Stromal cell of bone marrow (primary cell): ENCODE results near the gene SH3RF1.

Experiments used
- DNase-seq: peaks from one replicate; pipeline ENCODE4 v3.0.0-alpha.2; 2012; ENCODE audit warnings: low read depth

The SH3RF1 gene

DNA sequence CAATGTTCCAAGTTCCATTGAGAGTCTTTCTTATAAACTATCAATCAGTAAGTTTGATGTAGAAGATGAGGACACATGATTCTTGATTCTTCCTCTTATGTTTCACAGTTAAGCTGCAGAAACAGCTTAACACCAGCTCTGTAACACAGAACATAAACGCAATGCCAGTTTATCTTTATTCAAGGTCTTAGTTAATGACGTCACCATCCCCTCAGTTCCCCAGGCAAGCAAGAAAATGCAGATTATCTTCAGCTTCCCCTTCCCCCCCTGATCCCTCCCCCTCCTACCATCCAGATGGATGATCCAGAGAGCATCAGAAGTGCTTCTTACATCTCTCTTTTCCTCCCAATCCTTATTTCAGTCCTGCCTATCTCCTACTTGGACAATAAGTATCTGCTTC, 4.4 kb upstream of the SH3RF1 start:
- no peak for DNase-seq

DNA sequence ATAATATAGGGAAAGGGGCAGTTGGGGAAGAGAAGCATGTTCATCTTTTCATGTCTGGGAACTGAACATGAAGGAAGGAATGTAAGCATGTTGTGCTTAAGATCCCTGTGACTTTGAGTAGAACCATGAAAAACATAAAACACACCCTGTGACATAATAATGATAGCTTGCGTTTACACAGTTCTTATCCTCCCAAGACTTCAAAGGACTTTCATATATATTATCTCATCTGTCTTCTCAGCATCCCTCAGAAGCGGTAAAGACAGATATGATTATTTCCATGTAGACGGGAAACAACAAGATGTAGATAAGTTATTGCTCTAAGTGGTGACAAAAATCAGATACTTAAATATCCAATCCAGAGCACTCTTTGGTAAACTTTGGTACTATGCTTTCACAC, 3.3 kb upstream of the SH3RF1 start:
- no peak for DNase-seq

DNA sequence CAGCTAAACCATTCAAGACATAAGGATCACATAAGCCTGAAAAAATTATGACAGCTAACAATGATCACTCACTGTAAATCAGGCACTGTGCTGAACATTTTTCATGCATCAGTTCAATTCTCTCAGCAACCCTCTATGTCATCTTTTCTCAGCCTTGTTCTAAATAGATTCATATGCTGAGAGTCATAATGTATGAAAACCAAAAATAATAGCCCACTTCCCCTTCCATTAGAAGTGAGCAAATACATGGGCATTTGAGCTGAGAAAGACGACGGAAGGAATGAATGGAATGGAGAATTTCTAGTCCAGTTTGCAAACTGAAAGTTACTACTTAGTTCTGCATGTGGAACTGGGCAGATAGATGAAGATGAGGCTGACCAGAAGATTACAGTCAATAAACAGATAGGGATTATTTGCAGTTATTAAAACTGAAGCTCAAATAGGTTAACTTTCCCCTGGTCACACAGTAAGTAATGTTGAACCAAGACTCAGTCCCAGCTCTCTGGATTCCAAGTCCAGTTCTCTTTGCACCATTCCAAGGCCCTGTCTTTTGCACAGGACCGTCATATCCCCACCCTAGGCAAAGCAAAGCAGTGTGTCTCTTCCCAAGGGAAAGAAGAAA, 1.6 kb upstream of the SH3RF1 start:
- DNase-seq: peak; percentile 69

DNA sequence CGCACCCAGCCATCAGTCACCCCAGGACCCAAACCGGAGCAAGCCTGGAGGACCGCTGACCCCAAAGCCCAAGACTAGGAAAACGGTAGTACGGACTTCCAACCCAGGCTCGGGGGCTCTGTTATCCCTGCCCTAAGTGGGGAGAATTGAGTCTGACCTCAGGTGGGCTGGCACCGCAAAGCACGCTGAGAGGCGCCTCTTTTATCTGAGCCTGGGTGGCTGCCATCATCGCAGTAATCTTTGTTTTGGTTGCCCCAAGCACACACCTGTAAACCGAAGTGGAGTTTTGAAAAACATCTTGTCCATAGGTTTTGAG, 894 bp upstream of the SH3RF1 start:
- DNase-seq: no peak

DNA sequence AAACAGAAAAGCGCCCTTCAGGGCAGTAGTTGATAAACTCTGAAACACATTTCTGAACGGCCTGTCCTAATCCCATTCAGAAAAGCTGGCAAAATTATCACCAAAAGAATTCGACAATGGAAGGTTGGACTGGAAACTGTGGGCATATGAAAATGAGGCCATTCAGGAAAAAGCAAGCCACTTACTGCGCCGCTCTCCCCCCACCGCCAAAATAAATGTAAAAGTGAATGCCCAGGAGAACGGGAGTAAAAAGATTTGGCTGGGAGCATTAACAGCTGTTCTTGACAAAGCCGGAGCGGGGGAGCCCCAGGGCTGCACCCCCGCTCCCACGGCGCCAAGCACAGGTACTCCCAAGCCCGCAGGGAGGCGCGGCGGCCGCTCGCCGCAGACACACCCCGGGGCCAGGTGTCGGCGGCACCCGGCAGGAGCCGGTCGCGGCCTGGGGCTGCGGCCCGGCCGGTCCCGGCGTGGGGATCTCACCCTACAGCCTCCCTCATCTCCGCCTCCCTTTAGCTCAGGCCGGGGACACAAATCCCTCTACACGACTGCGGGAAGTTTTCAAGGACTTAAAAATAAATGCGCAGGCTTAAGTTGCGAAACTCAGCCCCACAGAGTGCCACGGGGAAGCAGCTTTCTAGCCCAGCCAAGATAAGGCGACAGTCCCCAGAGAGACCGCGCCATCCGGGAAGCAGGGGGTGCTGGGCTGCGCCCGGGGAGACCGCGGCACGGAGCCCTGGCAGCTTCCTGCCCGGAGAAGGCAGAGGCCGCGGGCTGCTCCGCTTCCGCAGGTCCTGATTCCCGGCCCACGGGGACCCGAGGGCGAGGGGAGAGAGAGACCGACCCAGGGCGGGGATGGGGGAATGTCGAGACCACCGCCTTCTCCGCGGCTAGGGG, 593 bp downstream of the SH3RF1 start:
- DNase-seq: no peak

DNA sequence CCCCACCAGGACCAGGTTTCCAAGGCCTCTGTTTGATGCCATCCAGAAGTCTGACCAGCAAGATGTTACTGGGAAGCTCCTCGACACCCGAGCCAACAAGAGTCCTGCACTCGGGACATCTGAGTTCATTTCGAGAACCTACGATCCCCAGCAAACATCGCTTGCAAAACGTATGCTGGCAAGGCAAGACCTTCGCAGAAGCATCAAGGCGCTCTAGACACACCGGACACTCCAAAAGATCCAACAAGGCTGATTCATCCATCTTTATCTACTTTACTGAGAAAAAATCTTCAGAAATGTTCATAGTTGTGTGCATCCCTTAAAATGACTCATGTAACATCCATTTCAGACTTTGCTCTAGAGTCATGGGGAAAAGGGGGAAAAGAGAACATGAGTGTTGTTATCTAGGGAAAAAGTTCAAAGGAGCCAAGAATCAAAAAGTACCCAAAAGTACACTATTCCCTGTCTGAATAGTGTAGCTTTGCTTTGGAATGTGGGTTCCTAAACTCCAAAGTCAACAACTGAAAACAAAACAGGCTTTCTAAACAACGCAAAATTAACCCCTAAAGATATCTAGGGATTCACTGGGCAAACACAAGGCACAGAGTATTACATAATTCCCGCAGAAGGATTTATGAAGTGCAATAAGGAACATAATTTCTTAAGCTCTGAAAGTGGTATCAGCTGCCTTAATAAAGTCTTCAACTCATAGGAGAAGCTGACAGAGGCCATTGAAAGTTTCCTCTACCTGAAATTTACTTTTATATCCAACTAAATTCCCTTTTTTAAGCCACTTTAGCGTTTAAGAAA, 1.6 kb downstream of the SH3RF1 start:
- DNase-seq: peak; percentile 36

DNA sequence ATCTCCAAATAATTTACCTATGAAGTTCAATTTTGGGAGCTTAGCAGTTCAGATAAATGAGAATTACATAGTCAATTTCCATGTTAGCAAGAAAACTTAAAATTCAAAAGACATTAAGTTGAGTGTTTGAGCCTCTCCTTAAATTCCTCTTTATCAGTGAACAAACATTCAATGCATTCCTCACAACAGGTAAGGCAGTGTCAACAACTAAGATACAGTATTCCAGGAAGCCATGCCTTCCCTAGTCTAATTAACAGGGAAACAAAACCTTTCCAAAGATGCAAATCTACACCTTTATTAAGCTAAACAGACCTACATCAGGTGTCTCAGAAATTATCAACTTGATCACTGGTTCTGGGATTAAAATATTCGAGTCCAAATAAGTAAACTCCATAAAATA, 3.7 kb downstream of the SH3RF1 start:
- no peak for DNase-seq

DNA sequence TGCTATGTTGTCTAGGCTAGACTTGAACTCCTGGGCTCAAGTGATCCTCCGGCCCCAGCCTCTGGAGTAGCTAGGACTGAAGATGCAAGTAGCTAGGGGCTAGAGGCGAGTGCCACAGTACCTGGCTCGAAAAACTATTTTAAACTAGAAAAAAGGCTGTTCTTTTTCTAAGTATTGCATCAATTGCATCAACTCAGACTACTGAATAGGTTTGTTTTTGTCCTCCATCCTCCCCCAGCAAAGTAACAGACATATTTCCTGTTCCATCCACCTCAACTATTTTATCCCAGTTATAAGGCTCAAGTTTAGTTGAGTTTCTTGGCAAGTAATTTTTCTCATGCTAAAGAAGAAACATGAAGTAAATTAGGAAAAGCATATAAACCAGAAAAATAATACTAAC, 4.1 kb downstream of the SH3RF1 start:
- DNase-seq: no peak

DNA sequence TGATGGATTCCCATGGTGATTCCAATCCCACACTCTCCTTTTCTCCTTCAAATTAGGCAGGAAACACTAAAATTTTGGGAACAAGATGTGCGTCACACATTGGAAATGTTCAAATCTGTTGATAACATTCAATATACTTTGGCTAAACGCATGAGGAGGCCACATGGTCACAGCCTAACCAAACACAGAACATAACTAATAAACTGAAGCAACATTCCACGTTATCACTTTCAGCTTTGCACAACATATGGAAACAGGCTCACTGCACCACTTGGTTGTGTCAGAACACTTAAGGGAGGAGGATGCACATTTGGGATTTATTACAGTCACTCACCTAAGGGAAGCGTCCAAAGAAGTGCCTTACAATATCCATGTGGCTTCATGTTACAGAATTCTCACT, 4.7 kb downstream of the SH3RF1 start:
- no peak for DNase-seq

DNA sequence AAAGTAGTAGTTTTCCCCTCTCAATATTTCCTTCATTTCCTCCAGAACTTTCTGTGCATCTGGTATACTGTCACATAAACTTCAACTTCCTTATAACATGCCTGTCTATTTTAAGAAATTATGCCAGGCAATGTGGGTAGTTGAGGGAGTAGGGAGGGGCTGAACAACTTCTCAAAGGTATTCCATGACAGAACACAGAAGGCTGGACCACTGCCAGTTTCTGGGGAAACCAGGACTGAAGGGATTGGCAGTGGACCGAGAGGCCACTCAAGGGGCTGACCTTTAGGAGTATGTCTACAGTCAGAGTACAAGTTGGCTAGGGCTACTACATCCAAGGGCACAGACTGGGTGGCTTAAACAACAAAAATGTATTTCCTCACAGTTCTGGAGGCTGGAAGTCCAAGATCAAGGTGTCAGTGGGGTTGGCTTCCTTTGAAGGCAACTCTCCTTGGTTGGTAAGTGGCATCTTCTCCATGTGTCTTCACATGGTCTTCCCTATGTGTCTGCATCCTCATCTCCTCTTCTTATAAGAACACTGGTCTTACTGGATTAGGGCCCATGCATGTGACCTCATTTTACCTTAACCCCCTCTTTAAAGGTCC, 6.9 kb downstream of the SH3RF1 start:
- DNase-seq: no peak

DNA sequence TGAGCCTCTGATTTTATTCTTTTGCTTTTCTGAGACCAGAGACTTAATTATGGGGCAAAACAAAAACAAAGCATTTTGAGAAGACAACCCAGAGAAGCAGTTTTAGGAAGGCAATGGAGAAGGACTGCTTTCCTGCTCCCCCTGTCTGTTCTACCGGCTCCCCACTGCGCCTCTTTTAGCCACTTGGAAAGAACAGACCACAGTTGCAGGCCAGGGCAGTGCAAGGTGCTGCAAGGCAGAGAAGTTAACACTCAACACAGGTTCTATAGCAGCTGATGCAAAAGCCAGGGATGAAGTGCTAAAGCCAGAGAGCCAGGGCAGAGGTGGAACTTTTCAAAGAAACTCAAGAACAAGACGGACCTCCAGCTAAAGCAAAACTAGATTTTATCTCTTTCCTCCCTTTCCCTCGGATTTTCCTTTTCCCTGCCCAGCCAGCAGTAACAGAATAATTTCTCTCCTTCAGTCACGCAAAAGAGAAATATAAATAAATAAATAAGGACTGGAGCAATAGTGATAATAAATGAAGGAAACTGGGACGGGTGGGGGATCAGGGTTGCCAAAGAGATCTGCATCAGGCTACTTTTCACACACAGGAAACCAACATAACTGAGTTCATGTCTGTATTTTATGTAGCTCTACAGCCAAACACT, 10.4 kb downstream of the SH3RF1 start:
- no peak for DNase-seq

DNA sequence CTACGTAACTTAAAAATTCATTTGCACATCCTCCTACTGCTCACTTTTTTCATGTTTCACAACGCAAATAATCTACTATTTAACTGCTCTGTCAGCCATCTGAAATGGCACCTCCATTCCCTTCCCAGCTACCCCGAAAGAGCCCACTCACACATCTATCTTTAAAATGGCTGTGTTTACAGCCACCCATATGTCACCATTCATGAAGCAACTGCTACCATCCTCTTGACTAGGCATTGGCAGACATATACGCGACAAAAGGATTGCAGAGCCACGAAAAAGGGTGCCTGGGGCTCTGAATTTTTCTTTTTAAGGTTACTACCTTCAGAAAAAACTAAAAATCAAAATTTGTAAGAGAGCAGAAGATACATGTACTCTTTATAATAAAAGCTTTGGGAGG, 11.5 kb downstream of the SH3RF1 start:
- no peak for DNase-seq

DNA sequence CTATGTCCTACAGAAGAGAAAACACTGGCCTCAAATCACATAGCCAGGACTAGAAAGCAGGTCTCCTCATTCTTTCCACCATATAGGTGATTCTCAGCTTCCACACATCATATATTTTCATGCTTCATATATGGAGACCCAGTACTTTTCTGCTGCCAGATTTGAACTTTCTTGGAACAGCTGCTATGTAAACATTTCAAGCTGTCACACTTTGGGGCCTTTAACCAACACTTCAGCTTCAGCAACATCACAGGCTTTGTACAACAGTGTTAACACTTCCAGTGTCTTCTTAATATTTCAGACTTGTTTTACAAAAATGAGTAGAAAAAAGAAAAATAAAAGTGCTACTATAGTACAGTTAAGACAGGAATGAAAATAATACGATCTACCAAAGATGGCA, 12.6 kb downstream of the SH3RF1 start:
- no peak for DNase-seq

DNA sequence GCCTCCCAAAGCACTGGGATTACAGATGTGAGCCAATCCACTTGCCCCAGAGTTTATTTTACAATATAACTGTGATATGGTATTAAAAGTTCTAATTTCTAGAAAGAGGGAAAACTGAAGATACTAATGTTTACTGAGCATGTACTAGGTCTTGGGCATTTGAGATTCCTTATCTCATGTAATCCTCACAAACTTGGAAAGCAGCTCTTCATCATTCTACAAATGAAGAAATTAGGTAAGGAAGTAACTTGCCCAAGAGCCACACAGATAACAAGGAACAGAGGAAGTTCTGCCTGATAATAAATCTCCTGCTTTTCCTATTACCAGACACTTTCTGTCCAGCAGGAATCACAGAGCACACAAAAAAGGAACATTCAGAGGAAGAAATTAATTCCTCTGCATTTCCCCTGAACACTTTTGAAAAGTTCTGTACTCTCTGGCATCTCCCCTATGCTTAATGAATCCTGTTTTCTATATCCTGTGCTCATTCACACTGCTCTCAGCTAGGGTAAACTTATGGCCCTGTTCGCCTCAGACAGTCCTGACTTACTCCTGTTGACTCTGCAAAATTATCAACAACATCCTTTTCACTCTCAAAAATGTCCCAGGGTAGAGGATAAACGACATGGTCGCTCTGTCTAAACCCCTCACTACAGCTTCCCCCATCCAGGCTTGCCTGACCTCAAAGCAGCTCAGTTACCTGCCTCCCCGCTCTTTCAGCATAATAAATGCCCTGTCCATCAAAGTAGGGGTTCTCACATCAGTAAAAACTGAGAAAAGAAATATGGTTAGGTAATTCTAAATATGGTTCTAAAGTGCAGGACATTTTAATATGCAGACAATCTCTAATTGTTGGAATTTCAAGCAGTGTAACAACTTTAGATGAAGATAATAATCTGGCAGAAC, 13.6 kb downstream of the SH3RF1 start:
- no peak for DNase-seq

DNA sequence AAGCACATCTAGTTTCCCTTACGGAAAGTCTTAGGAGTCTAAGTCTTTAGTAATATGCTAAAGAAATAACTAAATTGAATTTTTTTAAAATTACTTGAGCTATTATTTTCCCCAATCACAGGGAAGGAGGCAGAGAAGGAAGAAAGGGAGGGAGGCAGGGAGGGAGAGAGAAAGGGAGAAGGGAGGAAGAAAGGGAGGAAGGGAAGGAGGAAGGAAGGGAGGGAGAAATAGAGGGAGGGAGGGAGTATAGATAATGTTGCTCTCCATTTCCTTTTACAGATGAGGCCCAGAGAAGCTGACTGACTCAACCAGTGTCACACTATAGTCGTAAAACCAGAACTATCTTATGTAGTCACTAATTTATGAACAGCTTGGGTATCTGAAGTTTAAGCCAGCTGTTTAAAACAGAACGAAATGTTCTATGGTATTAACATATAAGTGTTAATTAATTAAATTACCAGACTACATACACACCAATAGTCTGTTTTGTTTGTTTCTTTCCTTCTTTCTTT, 14.6 kb downstream of the SH3RF1 start:
- DNase-seq: no peak

DNA sequence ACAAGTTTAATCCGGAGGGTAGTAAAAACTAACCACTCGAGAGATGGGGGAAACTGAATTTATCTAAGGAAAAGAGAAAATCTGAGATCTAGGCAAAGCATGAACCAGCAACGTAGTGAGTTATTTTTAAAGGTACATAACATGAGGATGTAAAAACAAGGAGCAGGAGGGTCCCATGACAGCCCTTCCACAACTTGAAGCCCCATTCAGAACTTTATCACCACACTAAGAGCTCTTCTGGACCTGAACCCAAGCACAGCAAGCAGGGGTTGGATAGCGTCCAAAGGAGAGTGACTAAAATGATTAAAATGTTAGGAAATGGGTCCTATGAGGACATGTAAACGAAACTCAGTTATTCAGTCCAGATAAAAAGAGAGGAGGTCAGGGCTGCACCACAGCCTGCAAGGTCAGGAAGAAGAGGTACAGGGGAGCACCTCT, 16.2 kb downstream of the SH3RF1 start:
- peak; percentile 64 for DNase-seq

DNA sequence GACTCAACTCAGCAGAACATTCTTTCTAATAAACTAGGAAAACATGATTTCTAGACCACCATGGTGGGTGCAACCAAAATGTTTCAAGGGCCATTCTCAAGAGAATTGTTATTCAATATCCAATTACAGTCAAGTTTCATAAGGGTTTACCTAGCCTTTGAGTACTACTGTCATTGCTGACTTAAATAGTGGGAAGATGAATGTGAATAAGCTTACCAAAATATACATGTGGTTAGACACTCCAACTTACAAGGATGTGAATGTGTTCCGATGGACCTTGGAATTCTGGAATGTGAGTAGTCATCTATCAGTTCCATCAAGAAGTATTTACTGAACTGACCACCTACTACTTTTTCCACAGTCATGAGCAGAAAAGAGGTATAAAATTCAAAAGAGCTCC, 16.9 kb downstream of the SH3RF1 start:
- peak; percentile 56 for DNase-seq

DNA sequence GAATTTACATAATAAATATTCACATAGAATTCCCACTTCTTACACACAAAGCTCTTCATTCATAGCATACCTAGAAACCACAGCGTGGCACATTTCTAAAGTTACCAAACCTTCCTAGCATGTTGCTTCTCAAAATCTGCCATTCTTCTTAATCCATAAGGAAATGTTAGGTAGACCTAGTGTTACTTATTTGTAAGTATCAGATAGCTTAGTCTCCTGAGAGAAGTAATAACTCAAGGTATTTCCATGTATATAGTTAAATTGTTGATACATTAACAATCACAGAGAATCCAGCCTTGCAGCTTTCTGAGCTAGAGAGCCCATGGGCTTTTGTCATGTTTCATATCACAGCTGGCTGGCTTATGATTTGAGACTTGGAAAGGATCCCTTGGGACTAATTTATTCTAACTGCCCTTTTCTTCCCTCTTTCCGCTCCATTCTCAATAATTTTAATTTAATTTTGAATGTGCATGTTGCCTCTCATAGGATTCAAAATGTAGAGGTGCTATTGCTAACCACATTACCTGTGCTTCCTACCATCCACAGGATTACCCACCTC, 17.6 kb downstream of the SH3RF1 start:
- DNase-seq: no peak

DNA sequence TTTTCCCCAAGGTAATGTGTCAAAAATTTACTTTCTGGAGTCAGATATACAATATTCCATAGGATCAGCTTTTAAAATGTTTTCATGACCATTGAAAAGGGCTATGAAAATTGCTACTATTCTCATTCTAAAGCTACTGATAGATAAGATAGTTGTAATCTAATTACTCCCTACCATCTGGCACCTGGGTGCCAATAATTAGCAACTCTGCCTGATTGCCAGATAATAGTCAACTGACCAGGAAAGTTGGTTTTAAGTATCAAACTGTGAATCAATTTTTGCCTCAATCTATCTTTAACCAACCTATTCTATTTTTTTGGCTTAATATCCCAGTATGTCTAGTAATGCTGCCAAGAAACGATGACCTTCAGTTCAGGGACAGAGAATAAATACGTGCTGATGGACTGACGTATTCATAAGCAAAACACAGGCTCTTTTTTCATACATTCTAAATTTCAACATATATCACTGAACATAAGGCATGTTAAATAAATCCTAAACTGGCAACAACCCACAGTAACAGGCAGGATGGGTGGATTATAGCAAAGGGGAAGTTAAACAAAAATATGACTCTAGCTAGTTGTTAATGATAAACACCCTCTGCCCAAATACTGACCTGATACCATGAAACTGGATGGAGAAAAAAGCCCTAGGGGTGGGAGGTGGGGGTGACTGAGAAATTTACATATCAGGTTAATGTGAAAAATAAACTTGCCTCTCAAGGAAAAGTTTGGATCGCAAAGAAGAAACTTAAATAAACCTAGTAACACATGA, 18.2 kb downstream of the SH3RF1 start:
- no peak for DNase-seq
